HG03135 (cell line): ENCODE measurements around the gene MCC.

ENCODE experiments used
- ATAC-seq: cut with Tn5 transposase; IDR thresholded peaks from one replicate; pipeline ENCODE4 v1.9.1; 2021; ENCODE audit warnings: mild to moderate bottlenecking, moderate library complexity; ENCODE audit not compliant: unreplicated experiment

Gene MCC

GRCh38 chr5:113064806-113065205 is 423.4 kb downstream of the MCC start:
- ATAC-seq: no peak

GRCh38 chr5:113063927-113064326 is 424.3 kb downstream of the MCC start:
- no peak for ATAC-seq

GRCh38 chr5:113062869-113063508 is 425.3 kb downstream of the MCC start:
- ATAC-seq: no peak

- ATAC-seq: no peak
These were observed 426.1 kb downstream of the MCC start for GRCh38 chr5:113061846-113062780.

- no peak for ATAC-seq
These were observed 427.7 kb downstream of the MCC start for GRCh38 chr5:113060408-113061025.

GRCh38 chr5:113059232-113060040 is 428.8 kb downstream of the MCC start:
- ATAC-seq: no peak

- no peak for ATAC-seq
These were observed 429.5 kb downstream of the MCC start for GRCh38 chr5:113058706-113059226.

GRCh38 chr5:113058269-113058668 is 430.0 kb downstream of the MCC start:
- ATAC-seq: no peak

- ATAC-seq: no peak
These were observed 430.7 kb downstream of the MCC start for GRCh38 chr5:113057557-113057984.

- ATAC-seq: no peak
These were observed 431.3 kb downstream of the MCC start for GRCh38 chr5:113056988-113057387.

- ATAC-seq: no peak
These were observed 433.4 kb downstream of the MCC start for GRCh38 chr5:113054899-113055298.

- ATAC-seq: no peak
These were observed 434.7 kb downstream of the MCC start for GRCh38 chr5:113053511-113053995.

GRCh38 chr5:113052041-113052795 is 436.0 kb downstream of the MCC start:
- ATAC-seq: no peak

GRCh38 chr5:113050721-113051382 is 437.4 kb downstream of the MCC start:
- no peak for ATAC-seq

GRCh38 chr5:113048931-113049330 is 439.3 kb downstream of the MCC start:
- ATAC-seq: no peak

GRCh38 chr5:113047733-113048652 is 440.3 kb downstream of the MCC start:
- ATAC-seq: peak; percentile 88

- ATAC-seq: no peak
These were observed 441.0 kb downstream of the MCC start for GRCh38 chr5:113047234-113047633.
